HFFc6 (cell line): ENCODE results near the gene FBXO41. TPM values are rescaled to one million over a fixed set of nuclear protein-coding genes. Genes with fewer than 3 reads are reported as not detected.

ENCODE experiments used
- DNase-seq: peaks from one replicate; pipeline ENCODE4 v3.0.0-alpha.2; 2018
- H3K27ac Mint-ChIP-seq: 2 replicates; pipeline ENCODE4 v1.8.0; 2020; ENCODE audit warnings: mild to moderate bottlenecking, mixed read lengths
- H3K27me3 Mint-ChIP-seq: 2 replicates; pipeline ENCODE4 v1.8.0; 2021; ENCODE audit warnings: mild to moderate bottlenecking, moderate library complexity, mixed read lengths; ENCODE audit not compliant: insufficient read depth
- H3K36me3 Mint-ChIP-seq: 2 replicates; pipeline ENCODE4 v1.8.0; 2021; ENCODE audit warnings: low read depth, mixed read lengths
- H3K4me1 Mint-ChIP-seq: 2 replicates; pipeline ENCODE4 v1.8.0; 2020; ENCODE audit warnings: low read depth, mixed read lengths
- H3K4me3 Mint-ChIP-seq: 2 replicates; pipeline ENCODE4 v1.8.0; 2020; ENCODE audit warnings: mild to moderate bottlenecking, moderate library complexity, mixed read lengths
- H3K9me3 Mint-ChIP-seq: 2 replicates; pipeline ENCODE4 v1.8.0; 2020; ENCODE audit warnings: mild to moderate bottlenecking, mixed read lengths
- total RNA-seq, 6 experiments: library from RNA; stranded (reverse); fragmentation: NEBNext Ultra II Directional; extraction: Animal tissue kit (Norgen Biotek cat#: 25700); gene quantifications; 2 replicates in 1 of 6; 3 replicates in 5 of 6; pipeline ENCODE4 v1.2.3, GENCODE V29; 2021
- TF ChIP-seq, protein P1 (sequence below): fragments of 200-600 bp; sonication (generic); IDR thresholded peaks from 2 replicates; pipeline ENCODE4 v1.5.0; 2021; ENCODE audit warnings: antibody characterized with exemption, mild to moderate bottlenecking

Gene FBXO41
- total RNA-seq, 6 experiments from 2014 or later, result 0.80 to 1.7 (median 1.4) TPM

DNA sequence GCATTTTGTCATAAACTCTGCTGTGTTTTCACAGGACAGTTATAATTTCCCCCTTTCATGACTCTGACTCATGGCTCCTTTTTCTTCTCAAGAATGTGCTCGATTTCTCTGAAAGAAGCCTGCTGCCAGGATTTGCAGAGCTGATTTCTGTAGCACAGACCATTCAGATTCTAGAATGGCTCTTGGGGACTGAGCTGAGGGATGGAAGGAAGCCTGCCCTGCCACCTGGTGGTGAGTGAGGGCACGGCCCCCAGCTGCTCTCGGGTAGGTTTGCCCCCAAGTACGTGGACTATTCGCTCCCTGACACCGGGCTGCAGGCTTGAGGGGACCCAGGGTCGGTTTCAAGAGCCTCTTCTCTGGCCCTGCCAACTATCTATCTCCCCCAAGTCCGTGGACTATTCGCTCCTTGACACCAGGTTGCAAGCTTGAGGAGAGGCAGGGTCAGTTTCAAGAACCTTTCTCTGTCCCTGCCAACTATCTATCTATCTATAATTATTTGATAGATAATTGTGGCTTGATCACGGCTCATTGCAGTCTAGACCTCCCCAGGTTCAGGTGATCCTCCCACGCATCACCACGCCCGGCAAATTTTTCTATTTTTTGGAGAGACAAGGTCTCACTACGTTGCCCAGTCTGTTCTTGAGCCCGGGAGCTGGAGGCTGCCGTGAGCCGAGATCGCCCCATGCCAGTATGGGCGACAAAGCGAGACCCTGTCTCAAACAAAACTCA lies 71.7 kb downstream of the FBXO41 start:
- H3K27ac Mint-ChIP-seq, result peak overlapping the region; percentile 39; the same call in 1 of the 2 replicates
- no peaks in the 10 kb centered on the region for H3K9me3 Mint-ChIP-seq
- no peak overlapping the region for H3K4me3 Mint-ChIP-seq

GRCh38 chr2:73212098-73212447 lies 72.2 kb downstream of the FBXO41 start:
- TF ChIP-seq, protein P1, sequence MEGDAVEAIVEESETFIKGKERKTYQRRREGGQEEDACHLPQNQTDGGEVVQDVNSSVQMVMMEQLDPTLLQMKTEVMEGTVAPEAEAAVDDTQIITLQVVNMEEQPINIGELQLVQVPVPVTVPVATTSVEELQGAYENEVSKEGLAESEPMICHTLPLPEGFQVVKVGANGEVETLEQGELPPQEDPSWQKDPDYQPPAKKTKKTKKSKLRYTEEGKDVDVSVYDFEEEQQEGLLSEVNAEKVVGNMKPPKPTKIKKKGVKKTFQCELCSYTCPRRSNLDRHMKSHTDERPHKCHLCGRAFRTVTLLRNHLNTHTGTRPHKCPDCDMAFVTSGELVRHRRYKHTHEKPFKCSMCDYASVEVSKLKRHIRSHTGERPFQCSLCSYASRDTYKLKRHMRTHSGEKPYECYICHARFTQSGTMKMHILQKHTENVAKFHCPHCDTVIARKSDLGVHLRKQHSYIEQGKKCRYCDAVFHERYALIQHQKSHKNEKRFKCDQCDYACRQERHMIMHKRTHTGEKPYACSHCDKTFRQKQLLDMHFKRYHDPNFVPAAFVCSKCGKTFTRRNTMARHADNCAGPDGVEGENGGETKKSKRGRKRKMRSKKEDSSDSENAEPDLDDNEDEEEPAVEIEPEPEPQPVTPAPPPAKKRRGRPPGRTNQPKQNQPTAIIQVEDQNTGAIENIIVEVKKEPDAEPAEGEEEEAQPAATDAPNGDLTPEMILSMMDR, result no peak
- no peak overlapping the region for H3K4me3 Mint-ChIP-seq
- no peaks in the 10 kb centered on the region for H3K36me3 Mint-ChIP-seq
- no peaks in the 10 kb centered on the region for H3K9me3 Mint-ChIP-seq
- no peak for DNase-seq
- peak overlapping the region; percentile 39; the same call in 1 of the 2 replicates for H3K27ac Mint-ChIP-seq
- peaks cover 33% of the 10 kb centered on the region for H3K4me1 Mint-ChIP-seq
- H3K27me3 Mint-ChIP-seq, result peaks cover 17% of the 10 kb centered on the region

More for the DNA sequence above, 71.7 kb downstream of the FBXO41 start:
- H3K27me3 Mint-ChIP-seq, result peaks cover 15% of the 10 kb centered on the region
- no peaks in the 10 kb centered on the region for H3K36me3 Mint-ChIP-seq
- TF ChIP-seq, protein P1, result peak; percentile 96
- peaks cover 38% of the 10 kb centered on the region for H3K4me1 Mint-ChIP-seq
- DNase-seq, result peak; percentile 86

DNA sequence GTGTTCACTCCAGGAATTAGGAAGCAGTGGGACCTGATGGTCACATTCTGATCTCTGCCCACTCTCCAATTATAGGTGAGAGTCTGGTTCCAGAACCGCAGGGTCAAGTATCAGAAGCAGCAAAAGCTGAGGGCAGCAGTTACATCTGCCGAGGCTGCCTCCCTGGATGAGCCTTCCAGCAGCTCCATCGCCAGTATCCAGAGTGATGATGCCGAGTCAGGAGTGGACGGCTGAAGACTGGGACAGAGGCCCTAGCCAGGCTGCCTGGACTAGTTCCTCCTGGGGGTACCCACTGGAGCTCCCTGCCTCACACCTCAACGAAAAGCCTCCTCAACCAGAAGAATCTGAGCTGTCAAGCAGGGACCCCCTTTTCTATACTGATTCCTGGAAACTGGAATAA lies 73.6 kb downstream of the FBXO41 start:
- Mint-ChIP-seq H3K27me3 (peaks cover 17% of the 10 kb centered on the region), H3K36me3 (no peaks in the 10 kb centered on the region), H3K27ac (no peak overlapping the region), H3K4me1 (peaks cover 28% of the 10 kb centered on the region), H3K9me3 (no peaks in the 10 kb centered on the region), H3K4me3 (no peak overlapping the region)
- no peak for DNase-seq
- TF ChIP-seq, protein P1, result no peak

DNA sequence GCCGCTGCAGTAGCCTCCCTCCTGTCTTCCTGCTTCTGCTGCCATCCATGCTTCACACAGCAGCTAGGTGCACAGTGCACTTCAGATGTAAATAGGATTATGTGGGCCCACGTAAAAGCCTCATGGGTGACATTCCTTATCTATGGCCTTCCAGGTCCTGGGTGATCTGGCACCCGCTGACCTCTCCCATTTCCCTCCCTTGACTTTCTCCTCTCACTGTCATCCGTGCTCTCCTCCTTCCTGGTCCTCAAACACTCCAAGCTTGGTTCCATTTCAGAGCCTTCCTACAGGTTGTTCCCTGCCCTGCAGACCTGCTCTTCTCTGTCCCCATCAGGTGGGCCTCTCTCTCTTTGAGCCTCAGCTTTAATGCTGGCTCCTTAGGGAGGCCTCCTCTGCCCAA lies 74.3 kb downstream of the FBXO41 start:
- peaks cover 21% of the 10 kb centered on the region for H3K4me1 Mint-ChIP-seq
- no peak overlapping the region for H3K27ac Mint-ChIP-seq
- TF ChIP-seq, protein P1, result no peak
- no peaks in the 10 kb centered on the region for H3K9me3 Mint-ChIP-seq
- DNase-seq, result no peak
- H3K36me3 Mint-ChIP-seq, result no peaks in the 10 kb centered on the region
- H3K27me3 Mint-ChIP-seq, result peaks cover 19% of the 10 kb centered on the region
- no peak overlapping the region for H3K4me3 Mint-ChIP-seq

- TF ChIP-seq, protein P1, result no peak
- Mint-ChIP-seq H3K27ac (no peak overlapping the region), H3K36me3 (no peaks in the 10 kb centered on the region), H3K4me3 (no peak overlapping the region), H3K9me3 (no peaks in the 10 kb centered on the region), H3K27me3 (peaks cover 33% of the 10 kb centered on the region), H3K4me1 (peaks cover 8% of the 10 kb centered on the region; the same call in 1 of the 2 replicates)
- DNase-seq, result no peak
Observed at GRCh38 chr2:73208258-73208657, 76.0 kb downstream of the FBXO41 start.
